CD4-positive, CD25-positive, alpha-beta regulatory T cell (primary cell): Measurements from ENCODE around the gene ABHD17A. TPM values are rescaled to one million over a fixed set of nuclear protein-coding genes. Genes with fewer than 3 reads are reported as not detected.

Experiments
- ATAC-seq, 2 donors: fragments of 150-1000 bp; cut with Tn5 transposase; one replicate each; pipeline ENCODE4 v1.10.0; 2021; ENCODE audit warnings: low read depth in 2 of 2, moderate number of reproducible peaks in 2 of 2, moderate library complexity in 1 of 2
- DNase-seq, 3 donors: peaks; one replicate each; pipeline versions ENCODE4 v3.0.0 to v3.0.0-alpha.2; 2012 to 2022; ENCODE audit warnings: mixed read lengths in 1 of 3
- H3K27ac ChIP-seq: one replicate; pipeline ENCODE4 v1.7.0; 2013; ENCODE audit warnings: mild to moderate bottlenecking, low read length; ENCODE audit not compliant: insufficient read depth, poor library complexity, severe bottlenecking
- H3K27me3 ChIP-seq: one replicate; pipeline ENCODE4 v1.7.0; 2013; ENCODE audit warnings: low read length; ENCODE audit not compliant: control insufficient read depth, insufficient read depth
- H3K36me3 ChIP-seq: one replicate; pipeline ENCODE4 v1.7.0; 2013; ENCODE audit warnings: mild to moderate bottlenecking, low read length, moderate library complexity; ENCODE audit not compliant: control insufficient read depth, insufficient read depth
- H3K4me1 ChIP-seq: 2 replicates; pipeline ENCODE4 v1.7.0; 2013; ENCODE audit warnings: mild to moderate bottlenecking, low read length; ENCODE audit not compliant: insufficient read depth, control insufficient read depth, poor library complexity, severe bottlenecking
- H3K4me3 ChIP-seq: one replicate; pipeline ENCODE4 v1.7.0; 2013; ENCODE audit warnings: low read depth, mild to moderate bottlenecking, low read length, moderate library complexity
- H3K9me3 ChIP-seq, 2 experiments: 1 replicate in 1 of 2; 2 replicates in 1 of 2; pipeline ENCODE4 v1.7.0; 2013; ENCODE audit warnings: low read length in 2 of 2, mild to moderate bottlenecking in 1 of 2, moderate library complexity in 1 of 2; ENCODE audit not compliant: control insufficient read depth in 2 of 2
- H3K27ac Mint-ChIP-seq, 3 donors: one replicate each; pipeline ENCODE4 v1.8.0; 2020 to 2022; ENCODE audit warnings: mild to moderate bottlenecking in 3 of 3, mixed read lengths in 3 of 3, moderate library complexity in 2 of 3
- H3K27me3 Mint-ChIP-seq: one replicate; pipeline ENCODE4 v1.8.0; 2022; ENCODE audit warnings: mild to moderate bottlenecking, mixed read lengths
- H3K36me3 Mint-ChIP-seq: one replicate; pipeline ENCODE4 v1.8.0; 2020; ENCODE audit warnings: mixed read lengths
- H3K4me1 Mint-ChIP-seq, 4 donors: one replicate each; pipeline ENCODE4 v1.8.0; 2020 to 2022; ENCODE audit warnings: mixed read lengths in 4 of 4, mild to moderate bottlenecking in 1 of 4
- H3K4me3 Mint-ChIP-seq, 4 donors: one replicate each; pipeline ENCODE4 v1.8.0; 2020 to 2022; ENCODE audit warnings: mild to moderate bottlenecking in 4 of 4, mixed read lengths in 4 of 4, moderate library complexity in 3 of 4
- H3K9me3 Mint-ChIP-seq, 7 donors: one replicate each; pipeline ENCODE4 v1.8.0; 2020 to 2022; ENCODE audit warnings: mixed read lengths in 7 of 7, mild to moderate bottlenecking in 3 of 7, moderate library complexity in 2 of 7
- polyA plus RNA-seq, 4 donors: library from polyadenylated mRNA; unstranded; fragments of 300-500 nt; fragmentation: Illumina TruSeq; gene quantifications; one replicate each; pipeline ENCODE4 v1.2.3, GENCODE V29; 2021
- total RNA-seq: library from RNA; stranded (reverse); gene quantifications from one replicate; pipeline ENCODE4 v1.2.3, GENCODE V29; 2022

ABHD17A gene
- total and polyA plus RNA-seq, 5 donors from 2014 or later, result 139 to 202 (median 152) TPM

- Mint-ChIP-seq H3K9me3 (no peaks in the 10 kb centered on the region), H3K27me3 (peaks cover 4% of the 10 kb centered on the region), H3K4me1 (peaks cover 0 to 72% (median 26%) of the 10 kb centered on the region in 4 donors), H3K27ac (peak within 1 kb of the TSS; percentile 81 to 94 (median 90)), H3K4me3 (peak within 1 kb of the TSS; percentile 89 to 93 (median 92)), H3K36me3 (peaks cover 9% of the 10 kb centered on the region)
- Histone ChIP-seq H3K9me3 (no peaks in the 10 kb centered on the region), H3K27ac (peak within 1 kb of the TSS; percentile 96), H3K4me3 (peak within 1 kb of the TSS; percentile 90), H3K4me1 (peaks cover 73% of the 10 kb centered on the region), H3K36me3 (peaks cover 6% of the 10 kb centered on the region), H3K27me3 (no peaks in the 10 kb centered on the region)
- ATAC-seq, result peak; percentile 79 to 85
- peak; percentile 96 to 99 (median 97) for DNase-seq
These were observed 36.7 kb downstream of the ABHD17A start, which contains the start of gene REXO1 for GRCh38 chr19:1848399-1849131. Gene REXO1, minus strand, starts transcription at chr19:1848483. Its CDS starts 125 bp downstream, at chr19:1848358.

GRCh38 chr19:1847684-1848398 lies 37.5 kb downstream of the ABHD17A start:
- peaks cover 0 to under 1% (median 0%) of the 10 kb centered on the region in 7 donors for H3K9me3 Mint-ChIP-seq
- Histone ChIP-seq H3K27me3 (no peaks in the 10 kb centered on the region), H3K9me3 (no peaks in the 10 kb centered on the region), H3K4me3 (peak overlapping the region; percentile 90), H3K4me1 (peaks cover 73% of the 10 kb centered on the region), H3K36me3 (peaks cover 6% of the 10 kb centered on the region), H3K27ac (peak overlapping the region; percentile 96)
- peak in 2 of 3 donors; percentile 17 to 30 for DNase-seq
- peaks cover 4% of the 10 kb centered on the region for H3K27me3 Mint-ChIP-seq
- H3K4me1 Mint-ChIP-seq, result peaks cover 0 to 68% (median 21%) of the 10 kb centered on the region in 4 donors
- peak overlapping the region; percentile 89 to 93 (median 92) for H3K4me3 Mint-ChIP-seq
- peak; percentile 4 to 6 for ATAC-seq
- H3K27ac Mint-ChIP-seq, result peak overlapping the region; percentile 72 to 94 (median 77)
- peaks cover 6% of the 10 kb centered on the region for H3K36me3 Mint-ChIP-seq

GRCh38 chr19:1847348-1847683 lies 38.0 kb downstream of the ABHD17A start:
- H3K27ac ChIP-seq, result peak overlapping the region; percentile 96
- H3K27me3 ChIP-seq, result no peaks in the 10 kb centered on the region
- H3K27me3 Mint-ChIP-seq, result peaks cover 4% of the 10 kb centered on the region
- H3K36me3 ChIP-seq, result peaks cover 6% of the 10 kb centered on the region
- H3K4me3 Mint-ChIP-seq, result peak overlapping the region; percentile 89 to 93 (median 92)
- ATAC-seq, result no peak
- peaks cover 73% of the 10 kb centered on the region for H3K4me1 ChIP-seq
- H3K4me1 Mint-ChIP-seq, result peaks cover 0 to 71% (median 21%) of the 10 kb centered on the region in 4 donors
- peak overlapping the region; percentile 90 for H3K4me3 ChIP-seq
- peaks cover 0 to 2% (median 0%) of the 10 kb centered on the region in 7 donors for H3K9me3 Mint-ChIP-seq
- no peak for DNase-seq
- H3K36me3 Mint-ChIP-seq, result peaks cover 6% of the 10 kb centered on the region
- H3K9me3 ChIP-seq, result no peaks in the 10 kb centered on the region
- H3K27ac Mint-ChIP-seq, result peak overlapping the region; percentile 72 to 94 (median 90)

- Mint-ChIP-seq H3K36me3 (peaks cover 6% of the 10 kb centered on the region), H3K27me3 (peaks cover 4% of the 10 kb centered on the region), H3K27ac (peak overlapping the region in 2 of 3 donors; percentile 72 to 94), H3K4me3 (peak overlapping the region; percentile 89 to 93 (median 92)), H3K4me1 (peaks cover 0 to 74% (median 23%) of the 10 kb centered on the region in 4 donors), H3K9me3 (peaks cover 0 to 2% (median 0%) of the 10 kb centered on the region in 7 donors)
- Histone ChIP-seq H3K9me3 (no peaks in the 10 kb centered on the region), H3K36me3 (peaks cover 6% of the 10 kb centered on the region), H3K4me1 (peaks cover 71% of the 10 kb centered on the region), H3K27me3 (no peaks in the 10 kb centered on the region), H3K27ac (peak overlapping the region; percentile 96), H3K4me3 (peak overlapping the region; percentile 90)
- ATAC-seq (no peak), DNase-seq (no peak)
These were observed 38.6 kb downstream of the ABHD17A start for GRCh38 chr19:1846517-1847204.

GRCh38 chr19:1845642-1846041 lies 39.7 kb downstream of the ABHD17A start:
- DNase-seq, result no peak
- Histone ChIP-seq H3K9me3 (no peaks in the 10 kb centered on the region), H3K36me3 (peaks cover 6% of the 10 kb centered on the region), H3K4me1 (peaks cover 71% of the 10 kb centered on the region), H3K27me3 (no peaks in the 10 kb centered on the region), H3K4me3 (no peak overlapping the region), H3K27ac (no peak overlapping the region)
- H3K36me3 Mint-ChIP-seq, result peaks cover 6% of the 10 kb centered on the region
- peak overlapping the region in 3 of 4 donors; percentile 84 to 92 (median 91) for H3K4me3 Mint-ChIP-seq
- H3K27me3 Mint-ChIP-seq, result peaks cover 4% of the 10 kb centered on the region
- H3K9me3 Mint-ChIP-seq, result peaks cover 0 to 2% (median 0%) of the 10 kb centered on the region in 7 donors
- no peak for ATAC-seq
- peaks cover 0 to 74% (median 24%) of the 10 kb centered on the region in 4 donors for H3K4me1 Mint-ChIP-seq
- H3K27ac Mint-ChIP-seq, result no peak overlapping the region

GRCh38 chr19:1845125-1845515 lies 40.2 kb downstream of the ABHD17A start:
- no peak overlapping the region for H3K27ac Mint-ChIP-seq
- peaks cover 0 to 75% (median 24%) of the 10 kb centered on the region in 4 donors for H3K4me1 Mint-ChIP-seq

GRCh38 chr19:1844513-1845124 lies 40.7 kb downstream of the ABHD17A start:
- Mint-ChIP-seq H3K27me3 (peaks cover 4% of the 10 kb centered on the region), H3K9me3 (peaks cover 0 to 2% (median 0%) of the 10 kb centered on the region in 7 donors), H3K27ac (no peak overlapping the region), H3K36me3 (peaks cover 6% of the 10 kb centered on the region), H3K4me1 (peaks cover 0 to 75% (median 22%) of the 10 kb centered on the region in 4 donors), H3K4me3 (peak overlapping the region in 3 of 4 donors; percentile 11 to 92 (median 24))
- no peaks in the 10 kb centered on the region for H3K9me3 ChIP-seq
- no peaks in the 10 kb centered on the region for H3K27me3 ChIP-seq
- H3K4me3 ChIP-seq, result no peak overlapping the region
- H3K27ac ChIP-seq, result no peak overlapping the region
- ATAC-seq (no peak), DNase-seq (no peak)
- H3K36me3 ChIP-seq, result peaks cover 6% of the 10 kb centered on the region
- H3K4me1 ChIP-seq, result peaks cover 71% of the 10 kb centered on the region

More at GRCh38 chr19:1845125-1845515, 40.2 kb downstream of the ABHD17A start:
- Histone ChIP-seq H3K9me3 (no peaks in the 10 kb centered on the region), H3K27me3 (no peaks in the 10 kb centered on the region), H3K4me3 (no peak overlapping the region), H3K27ac (no peak overlapping the region), H3K4me1 (peaks cover 71% of the 10 kb centered on the region), H3K36me3 (peaks cover 6% of the 10 kb centered on the region)
- peaks cover 0 to 2% (median 0%) of the 10 kb centered on the region in 7 donors for H3K9me3 Mint-ChIP-seq
- peak overlapping the region in 3 of 4 donors; percentile 11 to 92 (median 24) for H3K4me3 Mint-ChIP-seq
- H3K27me3 Mint-ChIP-seq, result peaks cover 4% of the 10 kb centered on the region
- H3K36me3 Mint-ChIP-seq, result peaks cover 6% of the 10 kb centered on the region
- DNase-seq (no peak), ATAC-seq (no peak)
